Hematopoietic multipotent progenitor cell treated with erythropoietin and hydrocortisone succinate and interleukin-3 and kit ligand, for 4 days (in vitro differentiated cells): Measurements from ENCODE around the gene ZNF532.

Experiments
- DNase-seq: peaks from one replicate; pipeline ENCODE4 v3.0.0-alpha.2; 2015

The ZNF532 gene

GRCh38 chr18:58951986-58952702, 87.5 kb downstream of the ZNF532 start:
- no peak for DNase-seq

GRCh38 chr18:58952858-58953257, 88.2 kb downstream of the ZNF532 start:
- no peak for DNase-seq

- DNase-seq = peak; percentile 12
Measured at GRCh38 chr18:58953627-58954026, 89.0 kb downstream of the ZNF532 start.

GRCh38 chr18:58955001-58955400, 90.3 kb downstream of the ZNF532 start:
- no peak for DNase-seq

GRCh38 chr18:58955738-58956137, 91.1 kb downstream of the ZNF532 start:
- DNase-seq = no peak

GRCh38 chr18:58958628-58959027, 94.0 kb downstream of the ZNF532 start:
- DNase-seq = no peak

GRCh38 chr18:58960508-58960907, 95.8 kb downstream of the ZNF532 start:
- no peak for DNase-seq

- DNase-seq = no peak
Measured at GRCh38 chr18:58960946-58961722, 96.5 kb downstream of the ZNF532 start.

GRCh38 chr18:58962336-58962735, 97.7 kb downstream of the ZNF532 start:
- no peak for DNase-seq

- no peak for DNase-seq
Measured at GRCh38 chr18:58965291-58966004, 100.8 kb downstream of the ZNF532 start.

GRCh38 chr18:58966005-58966677, 101.5 kb downstream of the ZNF532 start:
- DNase-seq = no peak

- DNase-seq = no peak
Measured at GRCh38 chr18:58966704-58967103, 102.0 kb downstream of the ZNF532 start.

- DNase-seq = no peak
Measured at GRCh38 chr18:58967751-58968254, 103.1 kb downstream of the ZNF532 start.

- DNase-seq = no peak
Measured at GRCh38 chr18:58970943-58971790, 106.5 kb downstream of the ZNF532 start.

- no peak for DNase-seq
Measured at GRCh38 chr18:58975296-58975695, 110.6 kb downstream of the ZNF532 start.

GRCh38 chr18:58975781-58976180, 111.1 kb downstream of the ZNF532 start:
- no peak for DNase-seq

GRCh38 chr18:58977223-58977622, 112.5 kb downstream of the ZNF532 start:
- no peak for DNase-seq

GRCh38 chr18:58977801-58978200, 113.1 kb downstream of the ZNF532 start:
- DNase-seq = no peak

GRCh38 chr18:58978916-58979315, 114.2 kb downstream of the ZNF532 start:
- DNase-seq = no peak

GRCh38 chr18:58979615-58980014, 114.9 kb downstream of the ZNF532 start:
- DNase-seq = no peak

GRCh38 chr18:58980991-58981390, 116.3 kb downstream of the ZNF532 start:
- DNase-seq = no peak
